ENCODE data around the gene STMP1.

DNA sequence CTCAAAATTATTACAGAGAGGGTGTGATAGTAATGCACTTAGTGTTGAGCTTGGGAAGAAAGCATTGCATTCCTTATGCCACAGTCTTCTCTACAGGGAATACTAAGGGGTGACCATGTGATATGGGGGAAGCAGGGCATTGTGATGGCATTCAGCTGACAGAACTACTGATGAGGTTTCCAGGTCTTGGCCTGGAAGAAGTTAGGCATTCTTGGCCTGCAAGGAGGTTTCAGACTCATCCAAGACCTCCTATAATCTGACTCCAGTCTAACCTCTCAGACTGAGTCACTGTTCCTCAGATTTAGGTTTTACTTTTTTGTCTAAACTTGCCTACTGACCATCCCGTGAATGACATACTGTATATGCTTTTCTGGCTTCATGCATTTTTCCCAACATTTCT, 7.9 kb downstream of the STMP1 start:
- TF ChIP-seq POLR2AphosphoS5 (IDR thresholded peaks at IDR 0.05; ENCODE audit: insufficient read depth in 1 of 2, low read depth in 1 of 2) (no peak), POLR2A (IDR thresholded peaks at IDR 0.05) (no peak)
- TF ChIP-seq, protein P1, sequence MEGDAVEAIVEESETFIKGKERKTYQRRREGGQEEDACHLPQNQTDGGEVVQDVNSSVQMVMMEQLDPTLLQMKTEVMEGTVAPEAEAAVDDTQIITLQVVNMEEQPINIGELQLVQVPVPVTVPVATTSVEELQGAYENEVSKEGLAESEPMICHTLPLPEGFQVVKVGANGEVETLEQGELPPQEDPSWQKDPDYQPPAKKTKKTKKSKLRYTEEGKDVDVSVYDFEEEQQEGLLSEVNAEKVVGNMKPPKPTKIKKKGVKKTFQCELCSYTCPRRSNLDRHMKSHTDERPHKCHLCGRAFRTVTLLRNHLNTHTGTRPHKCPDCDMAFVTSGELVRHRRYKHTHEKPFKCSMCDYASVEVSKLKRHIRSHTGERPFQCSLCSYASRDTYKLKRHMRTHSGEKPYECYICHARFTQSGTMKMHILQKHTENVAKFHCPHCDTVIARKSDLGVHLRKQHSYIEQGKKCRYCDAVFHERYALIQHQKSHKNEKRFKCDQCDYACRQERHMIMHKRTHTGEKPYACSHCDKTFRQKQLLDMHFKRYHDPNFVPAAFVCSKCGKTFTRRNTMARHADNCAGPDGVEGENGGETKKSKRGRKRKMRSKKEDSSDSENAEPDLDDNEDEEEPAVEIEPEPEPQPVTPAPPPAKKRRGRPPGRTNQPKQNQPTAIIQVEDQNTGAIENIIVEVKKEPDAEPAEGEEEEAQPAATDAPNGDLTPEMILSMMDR (IDR thresholded peaks at IDR 0.05), result no peak

Data from vagina (tissue), 2 donors.